Parathyroid adenoma (tissue), 2 donors: Measurements from ENCODE around the gene TMEM168.

Experiments used
- H2AFZ ChIP-seq: fragments of 300-600 bp; sonication (generic); one replicate; pipeline ENCODE4 v1.7.0; 2017; ENCODE audit warnings: antibody characterized with exemption, mild to moderate bottlenecking
- H3K27ac ChIP-seq: fragments of 300-600 bp; sonication (generic); one replicate; pipeline ENCODE4 v1.7.0; 2017
- H3K27me3 ChIP-seq: fragments of 300-600 bp; sonication (generic); one replicate; pipeline ENCODE4 v1.7.0; 2017; ENCODE audit warnings: low read length; ENCODE audit not compliant: control insufficient read depth, insufficient read depth
- H3K36me3 ChIP-seq: fragments of 300-600 bp; sonication (generic); one replicate; pipeline ENCODE4 v1.7.0; 2017; ENCODE audit warnings: low read length; ENCODE audit not compliant: control insufficient read depth, insufficient read depth
- H3K4me1 ChIP-seq: fragments of 300-600 bp; sonication (generic); one replicate; pipeline ENCODE4 v1.7.0; 2017; ENCODE audit warnings: control low read depth
- H3K4me2 ChIP-seq: fragments of 300-600 bp; sonication (generic); one replicate; pipeline ENCODE4 v1.7.0; 2017; ENCODE audit warnings: low read length
- H3K4me3 ChIP-seq: fragments of 300-600 bp; sonication (generic); one replicate; pipeline ENCODE4 v1.7.0; 2017; ENCODE audit warnings: low read depth, low read length
- H3K79me2 ChIP-seq: fragments of 300-600 bp; sonication (generic); one replicate; pipeline ENCODE4 v1.7.0; 2017; ENCODE audit warnings: control low read depth
- H3K9ac ChIP-seq: fragments of 300-600 bp; sonication (generic); one replicate; pipeline ENCODE4 v1.7.0; 2017; ENCODE audit warnings: mild to moderate bottlenecking
- H3K9me3 ChIP-seq: fragments of 300-600 bp; sonication (generic); one replicate; pipeline ENCODE4 v1.7.0; 2017; ENCODE audit warnings: low read length; ENCODE audit not compliant: control insufficient read depth
- TF ChIP-seq, protein P1 (sequence below): fragments of 300-600 bp; sonication (generic); IDR thresholded peaks from one replicate; pipeline ENCODE4 v1.7.0; 2017; ENCODE audit warnings: antibody characterized with exemption, mild to moderate bottlenecking
- donor health status: primary hyperparathyroidism.

TMEM168 gene

DNA sequence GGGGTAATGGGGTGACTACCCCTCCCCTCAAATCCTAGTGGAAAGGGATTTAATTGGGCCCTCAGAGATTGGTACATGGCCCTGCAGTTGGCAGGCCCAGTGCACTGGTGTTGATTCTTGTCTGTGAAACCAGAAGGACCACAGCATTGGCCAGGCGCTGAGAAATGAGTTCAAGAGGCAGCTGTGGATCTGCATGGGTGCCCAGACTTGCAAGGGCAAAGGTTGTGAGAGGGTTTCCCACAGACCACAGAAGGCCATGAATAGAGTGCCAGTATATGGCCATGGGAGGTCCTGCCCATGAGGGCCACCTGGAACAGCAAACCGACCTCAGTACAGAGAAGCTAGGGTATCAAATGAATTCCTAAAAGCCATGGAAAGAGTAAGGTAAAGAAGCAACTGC, 32.9 kb downstream of the TMEM168 start:
- Histone ChIP-seq H3K9ac (no peak overlapping the region), H3K4me1 (peaks cover 9% of the 10 kb centered on the region), H3K79me2 (no peaks in the 10 kb centered on the region), H2AFZ (no peak overlapping the region), H3K9me3 (no peaks in the 10 kb centered on the region), H3K27ac (no peak overlapping the region), H3K36me3 (no peaks in the 10 kb centered on the region), H3K27me3 (no peaks in the 10 kb centered on the region), H3K4me2 (no peak overlapping the region), H3K4me3 (no peak overlapping the region)
- TF ChIP-seq, protein P1, sequence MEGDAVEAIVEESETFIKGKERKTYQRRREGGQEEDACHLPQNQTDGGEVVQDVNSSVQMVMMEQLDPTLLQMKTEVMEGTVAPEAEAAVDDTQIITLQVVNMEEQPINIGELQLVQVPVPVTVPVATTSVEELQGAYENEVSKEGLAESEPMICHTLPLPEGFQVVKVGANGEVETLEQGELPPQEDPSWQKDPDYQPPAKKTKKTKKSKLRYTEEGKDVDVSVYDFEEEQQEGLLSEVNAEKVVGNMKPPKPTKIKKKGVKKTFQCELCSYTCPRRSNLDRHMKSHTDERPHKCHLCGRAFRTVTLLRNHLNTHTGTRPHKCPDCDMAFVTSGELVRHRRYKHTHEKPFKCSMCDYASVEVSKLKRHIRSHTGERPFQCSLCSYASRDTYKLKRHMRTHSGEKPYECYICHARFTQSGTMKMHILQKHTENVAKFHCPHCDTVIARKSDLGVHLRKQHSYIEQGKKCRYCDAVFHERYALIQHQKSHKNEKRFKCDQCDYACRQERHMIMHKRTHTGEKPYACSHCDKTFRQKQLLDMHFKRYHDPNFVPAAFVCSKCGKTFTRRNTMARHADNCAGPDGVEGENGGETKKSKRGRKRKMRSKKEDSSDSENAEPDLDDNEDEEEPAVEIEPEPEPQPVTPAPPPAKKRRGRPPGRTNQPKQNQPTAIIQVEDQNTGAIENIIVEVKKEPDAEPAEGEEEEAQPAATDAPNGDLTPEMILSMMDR: no peak

DNA sequence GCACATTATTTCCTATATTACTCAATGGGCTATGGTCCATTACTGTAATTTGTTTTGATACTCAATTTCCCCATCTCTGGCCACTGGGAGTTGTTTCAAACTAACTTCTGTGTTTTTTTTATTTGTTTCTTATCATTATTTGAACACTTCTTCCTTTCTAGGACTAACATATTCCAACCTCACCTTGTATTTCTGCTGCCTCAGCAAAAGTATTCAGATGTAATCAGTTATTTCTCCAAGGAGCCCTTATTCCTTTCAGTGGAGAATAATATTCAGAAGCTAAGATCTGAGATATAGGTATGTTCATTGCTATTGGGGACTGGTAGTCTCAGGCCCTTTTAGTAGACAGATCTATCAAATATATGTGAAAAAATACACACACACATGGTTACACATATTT, 36.9 kb downstream of the TMEM168 start:
- H3K4me2 ChIP-seq: no peak overlapping the region
- TF ChIP-seq, protein P1: no peak
- no peaks in the 10 kb centered on the region for H3K36me3 ChIP-seq
- no peak overlapping the region for H3K27ac ChIP-seq
- no peak overlapping the region for H3K4me3 ChIP-seq
- no peak overlapping the region for H3K9ac ChIP-seq
- H2AFZ ChIP-seq: no peak overlapping the region
- no peaks in the 10 kb centered on the region for H3K9me3 ChIP-seq
- no peaks in the 10 kb centered on the region for H3K79me2 ChIP-seq
- H3K27me3 ChIP-seq: no peaks in the 10 kb centered on the region
- H3K4me1 ChIP-seq: peaks cover 9% of the 10 kb centered on the region

DNA sequence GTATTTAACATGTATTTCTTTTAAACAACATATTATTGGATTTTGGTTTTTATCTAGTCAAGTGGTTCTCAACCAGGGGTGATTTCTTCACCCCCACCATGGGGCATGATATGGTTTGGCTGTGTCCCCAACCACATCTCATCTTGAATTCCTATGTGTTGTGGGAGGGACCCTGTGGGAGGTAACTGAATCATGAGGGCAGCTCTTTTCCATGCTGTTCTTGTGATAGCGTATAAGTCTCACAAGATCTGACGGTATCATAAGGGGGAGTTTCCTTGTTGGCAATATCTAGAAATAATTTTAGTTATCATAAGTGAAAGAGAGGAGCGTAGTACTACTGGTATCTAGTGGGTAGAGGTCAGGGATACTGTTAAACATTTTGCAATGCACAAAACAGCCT, 37.6 kb downstream of the TMEM168 start:
- H3K36me3 ChIP-seq: no peaks in the 10 kb centered on the region
- TF ChIP-seq, protein P1: no peak
- H2AFZ ChIP-seq: peak overlapping the region; percentile 13
- peaks cover 9% of the 10 kb centered on the region for H3K4me1 ChIP-seq
- no peaks in the 10 kb centered on the region for H3K79me2 ChIP-seq
- H3K4me2 ChIP-seq: no peak overlapping the region
- H3K4me3 ChIP-seq: no peak overlapping the region
- no peak overlapping the region for H3K9ac ChIP-seq
- H3K27me3 ChIP-seq: no peaks in the 10 kb centered on the region
- no peak overlapping the region for H3K27ac ChIP-seq
- H3K9me3 ChIP-seq: no peaks in the 10 kb centered on the region

DNA sequence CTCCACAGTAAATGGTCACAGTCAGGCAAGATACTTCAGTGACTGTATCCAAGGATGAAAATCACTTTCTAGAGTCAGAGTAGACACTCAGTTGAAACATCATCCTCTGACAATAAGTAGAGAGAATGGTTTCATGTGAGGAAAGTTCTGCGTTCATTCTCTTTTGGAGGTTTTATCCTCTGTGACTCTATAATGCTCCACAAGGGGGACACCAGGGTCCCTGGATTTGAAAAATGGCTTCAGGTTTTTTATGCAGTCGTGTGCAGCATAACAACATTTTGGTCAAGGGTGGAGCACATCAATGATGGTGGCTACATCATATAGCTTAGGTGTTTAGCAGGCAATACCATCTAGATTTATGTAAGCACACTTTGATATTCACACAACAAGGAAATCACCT, 40.4 kb downstream of the TMEM168 start:
- Histone ChIP-seq H3K36me3 (no peaks in the 10 kb centered on the region), H3K79me2 (no peaks in the 10 kb centered on the region), H3K27ac (no peak overlapping the region), H3K4me3 (no peak overlapping the region), H3K9ac (no peak overlapping the region), H3K4me2 (no peak overlapping the region), H3K27me3 (no peaks in the 10 kb centered on the region), H2AFZ (no peak overlapping the region), H3K9me3 (no peaks in the 10 kb centered on the region), H3K4me1 (peaks cover 9% of the 10 kb centered on the region)
- TF ChIP-seq, protein P1: peak; percentile 25

DNA sequence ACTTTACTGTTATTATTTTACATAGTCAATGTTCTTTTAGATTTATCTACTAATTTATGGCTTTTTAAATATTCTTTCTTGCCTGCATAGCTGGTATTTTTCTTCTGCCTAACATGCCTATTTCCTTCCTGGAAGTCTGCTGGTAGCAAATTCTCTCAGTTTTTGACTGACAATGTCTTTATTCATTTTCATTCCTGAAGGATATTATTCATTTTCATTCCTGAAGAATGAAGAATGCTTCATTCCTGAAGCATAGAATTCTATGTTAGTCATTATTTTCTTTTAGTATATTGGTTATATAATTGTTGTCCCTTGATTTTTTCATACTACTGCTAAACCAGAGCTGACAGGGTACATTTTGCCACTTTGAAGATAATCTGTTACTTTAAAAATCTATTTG, 41.8 kb downstream of the TMEM168 start:
- no peak overlapping the region for H2AFZ ChIP-seq
- H3K36me3 ChIP-seq: no peaks in the 10 kb centered on the region
- no peak overlapping the region for H3K9ac ChIP-seq
- H3K4me1 ChIP-seq: peaks cover 6% of the 10 kb centered on the region
- TF ChIP-seq, protein P1: no peak
- no peaks in the 10 kb centered on the region for H3K27me3 ChIP-seq
- no peaks in the 10 kb centered on the region for H3K9me3 ChIP-seq
- no peak overlapping the region for H3K27ac ChIP-seq
- H3K79me2 ChIP-seq: no peaks in the 10 kb centered on the region
- H3K4me3 ChIP-seq: no peak overlapping the region
- no peak overlapping the region for H3K4me2 ChIP-seq
